Tibial artery (tissue), 4 donors: ENCODE data around the gene CD3E.

Source experiments
- DNase-seq, 2 donors: peaks; one replicate each; pipeline ENCODE4 v3.0.0-alpha.2; 2019
- H3K27ac ChIP-seq, 2 donors: fragments of 200-600 bp; sonication (generic) in 1 of 2; 1 replicate in 1 of 2; 2 replicates in 1 of 2; pipeline ENCODE4 v1.5.1; 2018 to 2019; ENCODE audit warnings: mild to moderate bottlenecking in 1 of 2
- H3K27me3 ChIP-seq, 2 donors: fragments of 200-600 bp; sonication (generic) in 1 of 2; one replicate each; pipeline versions ENCODE4 v1.5.1 to v1.6.0; 2016 to 2019
- H3K36me3 ChIP-seq, 3 donors: fragments of 200-600 bp; sonication (generic) in 2 of 3; one replicate each; pipeline ENCODE4 v1.5.1; 2016 to 2019; ENCODE audit warnings: mild to moderate bottlenecking in 2 of 3
- H3K4me1 ChIP-seq, 4 donors: fragments of 200-600 bp; sonication (generic) in 2 of 4; 1 replicate in 3 of 4; 2 replicates in 1 of 4; pipeline ENCODE4 v1.5.1; 2016 to 2019
- H3K4me3 ChIP-seq, 2 donors: fragments of 200-600 bp; sonication (generic) in 1 of 2; 1 replicate in 1 of 2; 2 replicates in 1 of 2; pipeline ENCODE4 v1.5.1; 2018 to 2019; ENCODE audit warnings: mild to moderate bottlenecking in 2 of 2
- H3K9me3 ChIP-seq, 3 donors: fragments of 200-600 bp; sonication (generic) in 1 of 3; one replicate each; pipeline ENCODE4 v1.5.1; 2016 to 2019
- intact Hi-C: fragments of 100-400 bp; cut with DNase I; formaldehyde crosslinking; loops from one replicate; pipeline ENCODE4 v1.15.0; 2023; ENCODE audit warnings: low total_unique reads
- TF ChIP-seq, protein P1 (sequence below), 2 experiments: fragments of 200-600 bp in 1 of 2; fragments of 450-650 bp in 1 of 2; IDR thresholded peaks; one replicate each; pipeline ENCODE4 v1.5.1; 2017 to 2019; ENCODE audit warnings: antibody characterized with exemption in 2 of 2, mild to moderate bottlenecking in 1 of 2, moderate library complexity in 1 of 2

The CD3E gene

DNA sequence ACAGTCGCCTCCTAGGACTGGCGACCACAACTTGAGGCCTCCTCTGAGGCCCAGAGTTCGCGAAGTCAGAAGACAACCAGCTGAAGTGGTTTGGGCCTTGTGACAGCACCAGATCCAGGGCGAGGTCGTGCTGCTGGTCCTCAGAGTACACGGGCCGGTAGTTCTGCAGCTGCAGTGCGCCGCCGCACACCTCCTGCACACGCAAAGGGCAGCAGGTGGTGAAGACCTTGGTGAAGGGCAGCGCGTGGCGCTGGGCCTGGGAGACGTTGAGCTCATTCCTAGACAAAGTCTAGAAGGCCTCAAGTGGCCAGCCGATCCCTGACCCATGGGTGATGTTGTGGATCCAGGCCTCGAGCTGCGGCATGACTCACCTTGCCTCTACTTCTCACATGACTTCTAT, 18.2 kb downstream of the CD3E start:
- Histone ChIP-seq H3K4me3 (no peak overlapping the region), H3K4me1 (no peaks in the 10 kb centered on the region), H3K36me3 (no peaks in the 10 kb centered on the region), H3K27ac (no peak overlapping the region), H3K9me3 (no peaks in the 10 kb centered on the region), H3K27me3 (peaks cover 0 to 7% of the 10 kb centered on the region in 2 donors)
- TF ChIP-seq, protein P1, sequence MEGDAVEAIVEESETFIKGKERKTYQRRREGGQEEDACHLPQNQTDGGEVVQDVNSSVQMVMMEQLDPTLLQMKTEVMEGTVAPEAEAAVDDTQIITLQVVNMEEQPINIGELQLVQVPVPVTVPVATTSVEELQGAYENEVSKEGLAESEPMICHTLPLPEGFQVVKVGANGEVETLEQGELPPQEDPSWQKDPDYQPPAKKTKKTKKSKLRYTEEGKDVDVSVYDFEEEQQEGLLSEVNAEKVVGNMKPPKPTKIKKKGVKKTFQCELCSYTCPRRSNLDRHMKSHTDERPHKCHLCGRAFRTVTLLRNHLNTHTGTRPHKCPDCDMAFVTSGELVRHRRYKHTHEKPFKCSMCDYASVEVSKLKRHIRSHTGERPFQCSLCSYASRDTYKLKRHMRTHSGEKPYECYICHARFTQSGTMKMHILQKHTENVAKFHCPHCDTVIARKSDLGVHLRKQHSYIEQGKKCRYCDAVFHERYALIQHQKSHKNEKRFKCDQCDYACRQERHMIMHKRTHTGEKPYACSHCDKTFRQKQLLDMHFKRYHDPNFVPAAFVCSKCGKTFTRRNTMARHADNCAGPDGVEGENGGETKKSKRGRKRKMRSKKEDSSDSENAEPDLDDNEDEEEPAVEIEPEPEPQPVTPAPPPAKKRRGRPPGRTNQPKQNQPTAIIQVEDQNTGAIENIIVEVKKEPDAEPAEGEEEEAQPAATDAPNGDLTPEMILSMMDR (IDR thresholded peaks at IDR 0.05), result no peak
- intact Hi-C loops, result no loop called here
- DNase-seq, result no peak

DNA sequence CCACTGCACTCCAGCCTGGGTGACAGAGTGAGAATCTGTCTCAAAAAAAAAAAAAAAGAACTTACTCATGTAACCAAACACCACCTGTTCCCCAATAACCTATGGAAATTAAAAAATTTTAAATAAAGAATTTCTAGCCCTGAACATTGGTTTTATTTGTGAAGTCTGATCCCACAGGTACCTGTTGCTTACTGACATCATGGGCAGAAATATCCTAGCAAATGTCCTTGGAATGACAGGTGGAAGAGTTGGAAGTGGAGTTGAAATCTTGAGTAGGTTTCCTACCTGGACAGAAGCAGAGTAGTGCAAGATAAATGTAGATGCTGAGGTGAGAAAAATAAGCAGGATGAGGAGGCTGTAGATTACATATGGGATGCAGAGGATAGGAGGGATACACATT, 20.8 kb downstream of the CD3E start:
- TF ChIP-seq, protein P1 (IDR thresholded peaks at IDR 0.05), result no peak

DNA sequence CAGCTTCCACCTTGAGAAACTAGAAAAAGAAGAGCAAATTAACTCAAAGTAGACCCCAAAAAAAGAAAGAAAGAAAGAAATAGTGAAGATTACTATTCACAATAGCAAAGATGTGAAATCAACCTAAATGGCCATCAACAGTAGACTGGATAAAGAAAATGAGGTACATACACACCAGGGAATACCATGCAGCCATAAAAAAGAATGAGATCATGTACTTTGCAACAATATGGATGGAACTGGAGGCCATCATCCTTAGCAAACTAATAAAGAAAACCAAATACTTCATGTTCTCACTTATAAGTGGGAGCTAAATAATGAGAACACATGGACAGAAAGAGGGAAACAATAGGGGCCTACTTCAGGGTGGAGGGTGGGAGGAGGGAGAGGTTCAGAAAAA, 24.2 kb downstream of the CD3E start:
- peaks cover 0 to 3% of the 10 kb centered on the region in 2 donors for H3K27me3 ChIP-seq
- intact Hi-C loops, result no loop called here

More for the DNA sequence above, 20.8 kb downstream of the CD3E start:
- intact Hi-C loops, result no loop called here
- no peaks in the 10 kb centered on the region for H3K4me1 ChIP-seq
- no peak for DNase-seq
- no peaks in the 10 kb centered on the region for H3K9me3 ChIP-seq
- H3K36me3 ChIP-seq, result no peaks in the 10 kb centered on the region
- H3K27me3 ChIP-seq, result peaks cover 0 to 4% of the 10 kb centered on the region in 2 donors
- H3K4me3 ChIP-seq, result no peak overlapping the region
- H3K27ac ChIP-seq, result no peak overlapping the region

DNA sequence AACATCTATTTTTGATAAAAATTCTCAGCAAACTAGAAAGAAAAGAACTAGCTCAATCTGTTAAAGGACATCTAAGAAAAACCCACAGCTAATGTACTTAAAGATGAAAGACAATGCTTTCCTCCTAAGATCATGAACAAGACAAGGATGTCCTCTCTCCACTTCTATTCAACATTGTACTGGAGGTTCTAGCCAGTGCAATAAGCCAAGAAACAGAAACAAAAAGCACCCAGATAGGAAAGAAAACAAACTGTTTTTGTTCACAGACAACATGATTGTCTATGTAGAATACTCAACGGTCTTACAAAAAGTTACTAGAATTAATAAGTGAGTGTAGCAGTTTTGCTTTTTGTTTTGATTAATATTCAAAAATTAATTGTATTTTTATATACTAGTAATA, 30.2 kb downstream of the CD3E start:
- Histone ChIP-seq H3K27ac (no peak overlapping the region), H3K4me1 (no peaks in the 10 kb centered on the region), H3K9me3 (no peaks in the 10 kb centered on the region), H3K4me3 (no peak overlapping the region), H3K27me3 (peaks cover 0 to 11% of the 10 kb centered on the region in 2 donors), H3K36me3 (no peaks in the 10 kb centered on the region)
- DNase-seq, result no peak
- TF ChIP-seq, protein P1 (IDR thresholded peaks at IDR 0.05), result no peak
- intact Hi-C loops, result no loop called here

More for the DNA sequence above, 24.2 kb downstream of the CD3E start:
- Histone ChIP-seq H3K9me3 (no peaks in the 10 kb centered on the region), H3K36me3 (no peaks in the 10 kb centered on the region), H3K27ac (no peak overlapping the region), H3K4me1 (no peaks in the 10 kb centered on the region), H3K4me3 (no peak overlapping the region)
- TF ChIP-seq, protein P1 (IDR thresholded peaks at IDR 0.05), result no peak
- no peak for DNase-seq

DNA sequence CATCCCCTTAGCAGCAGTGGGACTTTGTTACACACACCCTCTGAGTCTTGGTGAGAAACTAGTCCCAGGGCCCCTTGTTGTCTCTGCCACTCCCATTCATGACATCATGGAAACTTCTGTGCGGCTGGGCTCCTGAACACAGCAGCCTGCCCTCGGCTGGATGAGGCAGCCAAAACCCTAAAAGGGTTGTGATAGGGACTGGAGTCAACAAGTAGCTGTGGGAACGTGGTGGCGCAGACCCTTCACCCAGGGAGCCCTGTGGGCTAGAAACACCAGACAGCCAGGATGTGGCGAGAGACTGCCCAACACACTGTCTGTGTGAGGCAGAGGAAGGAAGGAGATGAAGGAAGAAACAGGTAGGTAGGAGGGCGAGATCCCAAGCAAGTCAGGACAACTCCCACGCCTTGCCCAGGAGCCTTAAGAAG, 34.1 kb downstream of the CD3E start:
- H3K4me1 ChIP-seq, result no peaks in the 10 kb centered on the region
- peaks cover 0 to 23% of the 10 kb centered on the region in 2 donors for H3K27me3 ChIP-seq
- no peak overlapping the region for H3K27ac ChIP-seq
- intact Hi-C loops, result no loop called here
- H3K9me3 ChIP-seq, result no peaks in the 10 kb centered on the region
- DNase-seq, result no peak
- H3K4me3 ChIP-seq, result no peak overlapping the region
- TF ChIP-seq, protein P1 (IDR thresholded peaks at IDR 0.05), result no peak
- no peaks in the 10 kb centered on the region for H3K36me3 ChIP-seq
